ENCODE measurements around the gene CBL. TPM values are rescaled to one million over a fixed set of nuclear protein-coding genes. Genes with fewer than 3 reads are reported as not detected.
"Not testable (repeated sequence)": the region's sequence is repeated elsewhere in the genome, so short reads cannot be mapped to it uniquely, and the experiment has no call there.

The CBL gene
- total RNA-seq, 1 experiment from 2014 or later = 9.7 TPM

GRCh38 chr11:119209186-119209585, 3.0 kb downstream of the CBL start:
- no peak for DNase-seq (ENCODE audit: low spot score)

- DNase-seq (ENCODE audit: low spot score) = no peak
Observed at GRCh38 chr11:119210050-119210449, 3.9 kb downstream of the CBL start.

- peak; percentile 91 for DNase-seq (ENCODE audit: low spot score)
Observed at GRCh38 chr11:119218141-119218878, 12.2 kb downstream of the CBL start.

- no peak for DNase-seq (ENCODE audit: low spot score)
Observed at GRCh38 chr11:119222308-119222707, 16.2 kb downstream of the CBL start.

- DNase-seq (ENCODE audit: low spot score) = no peak
Observed at GRCh38 chr11:119222891-119223290, 16.8 kb downstream of the CBL start.

GRCh38 chr11:119223856-119224255, 17.7 kb downstream of the CBL start:
- no peak for DNase-seq (ENCODE audit: low spot score)

GRCh38 chr11:119228535-119229287, 22.6 kb downstream of the CBL start:
- not testable (repeated sequence) for DNase-seq (ENCODE audit: low spot score)

- no peak for DNase-seq (ENCODE audit: low spot score)
Observed at GRCh38 chr11:119229288-119229672, 23.1 kb downstream of the CBL start.

- DNase-seq (ENCODE audit: low spot score) = no peak
Observed at GRCh38 chr11:119229741-119230140, 23.6 kb downstream of the CBL start.

- no peak for DNase-seq (ENCODE audit: low spot score)
Observed at GRCh38 chr11:119236490-119236889, 30.4 kb downstream of the CBL start.

GRCh38 chr11:119236891-119237290, 30.8 kb downstream of the CBL start:
- peak; percentile 6 for DNase-seq (ENCODE audit: low spot score)

GRCh38 chr11:119237515-119237914, 31.4 kb downstream of the CBL start:
- no peak for DNase-seq (ENCODE audit: low spot score)

- DNase-seq (ENCODE audit: low spot score) = no peak
Observed at GRCh38 chr11:119248750-119249670, 42.9 kb downstream of the CBL start.

GRCh38 chr11:119249671-119250010, 43.5 kb downstream of the CBL start:
- no peak for DNase-seq (ENCODE audit: low spot score)

GRCh38 chr11:119251114-119251513, 45.0 kb downstream of the CBL start:
- no peak for DNase-seq (ENCODE audit: low spot score)

- no peak for DNase-seq (ENCODE audit: low spot score)
Observed at GRCh38 chr11:119254239-119254638, 48.1 kb downstream of the CBL start.

- DNase-seq (ENCODE audit: low spot score) = no peak
Observed at GRCh38 chr11:119258180-119258579, 52.0 kb downstream of the CBL start.

GRCh38 chr11:119258983-119259382, 52.8 kb downstream of the CBL start:
- no peak for DNase-seq (ENCODE audit: low spot score)

- peak; percentile 50 for DNase-seq (ENCODE audit: low spot score)
Observed at GRCh38 chr11:119262668-119263351, 56.7 kb downstream of the CBL start.

GRCh38 chr11:119263352-119263940, 57.3 kb downstream of the CBL start:
- peak; percentile 2 for DNase-seq (ENCODE audit: low spot score)

GRCh38 chr11:119266063-119266462, 59.9 kb downstream of the CBL start:
- DNase-seq (ENCODE audit: low spot score) = no peak
